ENCODE results near the gene RCAN1. TPM values are rescaled to one million over a fixed set of nuclear protein-coding genes. Genes with fewer than 3 reads are reported as not detected.

The RCAN1 gene
- total RNA-seq, 1 experiment from 2014 or later: 13.5 TPM

DNA sequence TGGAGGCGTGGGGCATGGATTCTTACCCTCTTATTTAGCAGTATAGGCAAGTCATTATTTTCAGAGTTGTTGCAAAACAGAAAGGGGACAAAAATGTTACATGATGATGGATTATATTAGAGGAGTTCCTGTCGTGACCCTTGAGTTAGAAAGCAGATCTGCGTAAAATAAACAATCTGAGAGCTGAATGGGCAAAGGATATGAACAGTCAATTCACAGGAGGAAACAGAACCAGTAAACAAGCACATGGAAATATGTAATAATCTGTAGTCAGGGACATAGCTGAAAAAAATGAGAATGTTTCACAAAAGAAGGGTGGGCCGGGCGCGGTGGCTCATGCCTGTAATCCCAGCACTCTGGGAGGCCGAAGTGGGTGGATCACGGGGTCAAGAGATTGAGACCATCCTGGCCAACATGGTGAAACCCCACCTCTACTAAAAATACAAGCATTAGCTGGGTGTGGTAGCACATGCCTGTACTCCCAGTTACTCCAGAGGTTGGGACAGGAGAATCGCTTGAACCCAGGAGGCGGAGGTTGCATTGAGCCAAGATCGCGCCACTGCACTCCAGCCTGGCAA is 20.9 kb downstream of the RCAN1 start:
- no peaks in the 10 kb centered on the region for H3K27me3 ChIP-seq (ENCODE audit: control insufficient read depth, insufficient read depth, low read length)
- ChIA-PET POLR2A (no interaction called here), CTCF (no interaction called here)
- no peak overlapping the region for H3K4me3 ChIP-seq (ENCODE audit: low read depth in 2 of 2, low read length in 2 of 2)
- no peak overlapping the region for H3K27ac ChIP-seq (ENCODE audit: low read length)
- TF ChIP-seq TCF7L2 (IDR thresholded peaks at IDR 0.05; ENCODE audit: low read depth, low read length): no peak
- TF ChIP-seq, protein P1, sequence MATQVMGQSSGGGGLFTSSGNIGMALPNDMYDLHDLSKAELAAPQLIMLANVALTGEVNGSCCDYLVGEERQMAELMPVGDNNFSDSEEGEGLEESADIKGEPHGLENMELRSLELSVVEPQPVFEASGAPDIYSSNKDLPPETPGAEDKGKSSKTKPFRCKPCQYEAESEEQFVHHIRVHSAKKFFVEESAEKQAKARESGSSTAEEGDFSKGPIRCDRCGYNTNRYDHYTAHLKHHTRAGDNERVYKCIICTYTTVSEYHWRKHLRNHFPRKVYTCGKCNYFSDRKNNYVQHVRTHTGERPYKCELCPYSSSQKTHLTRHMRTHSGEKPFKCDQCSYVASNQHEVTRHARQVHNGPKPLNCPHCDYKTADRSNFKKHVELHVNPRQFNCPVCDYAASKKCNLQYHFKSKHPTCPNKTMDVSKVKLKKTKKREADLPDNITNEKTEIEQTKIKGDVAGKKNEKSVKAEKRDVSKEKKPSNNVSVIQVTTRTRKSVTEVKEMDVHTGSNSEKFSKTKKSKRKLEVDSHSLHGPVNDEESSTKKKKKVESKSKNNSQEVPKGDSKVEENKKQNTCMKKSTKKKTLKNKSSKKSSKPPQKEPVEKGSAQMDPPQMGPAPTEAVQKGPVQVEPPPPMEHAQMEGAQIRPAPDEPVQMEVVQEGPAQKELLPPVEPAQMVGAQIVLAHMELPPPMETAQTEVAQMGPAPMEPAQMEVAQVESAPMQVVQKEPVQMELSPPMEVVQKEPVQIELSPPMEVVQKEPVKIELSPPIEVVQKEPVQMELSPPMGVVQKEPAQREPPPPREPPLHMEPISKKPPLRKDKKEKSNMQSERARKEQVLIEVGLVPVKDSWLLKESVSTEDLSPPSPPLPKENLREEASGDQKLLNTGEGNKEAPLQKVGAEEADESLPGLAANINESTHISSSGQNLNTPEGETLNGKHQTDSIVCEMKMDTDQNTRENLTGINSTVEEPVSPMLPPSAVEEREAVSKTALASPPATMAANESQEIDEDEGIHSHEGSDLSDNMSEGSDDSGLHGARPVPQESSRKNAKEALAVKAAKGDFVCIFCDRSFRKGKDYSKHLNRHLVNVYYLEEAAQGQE (IDR thresholded peaks at IDR 0.05; ENCODE audit: insufficient read depth in 1 of 2, low read depth in 2 of 2, low read length in 1 of 2): no peak
- TF ChIP-seq, protein P2, sequence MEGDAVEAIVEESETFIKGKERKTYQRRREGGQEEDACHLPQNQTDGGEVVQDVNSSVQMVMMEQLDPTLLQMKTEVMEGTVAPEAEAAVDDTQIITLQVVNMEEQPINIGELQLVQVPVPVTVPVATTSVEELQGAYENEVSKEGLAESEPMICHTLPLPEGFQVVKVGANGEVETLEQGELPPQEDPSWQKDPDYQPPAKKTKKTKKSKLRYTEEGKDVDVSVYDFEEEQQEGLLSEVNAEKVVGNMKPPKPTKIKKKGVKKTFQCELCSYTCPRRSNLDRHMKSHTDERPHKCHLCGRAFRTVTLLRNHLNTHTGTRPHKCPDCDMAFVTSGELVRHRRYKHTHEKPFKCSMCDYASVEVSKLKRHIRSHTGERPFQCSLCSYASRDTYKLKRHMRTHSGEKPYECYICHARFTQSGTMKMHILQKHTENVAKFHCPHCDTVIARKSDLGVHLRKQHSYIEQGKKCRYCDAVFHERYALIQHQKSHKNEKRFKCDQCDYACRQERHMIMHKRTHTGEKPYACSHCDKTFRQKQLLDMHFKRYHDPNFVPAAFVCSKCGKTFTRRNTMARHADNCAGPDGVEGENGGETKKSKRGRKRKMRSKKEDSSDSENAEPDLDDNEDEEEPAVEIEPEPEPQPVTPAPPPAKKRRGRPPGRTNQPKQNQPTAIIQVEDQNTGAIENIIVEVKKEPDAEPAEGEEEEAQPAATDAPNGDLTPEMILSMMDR (IDR thresholded peaks at IDR 0.05): no peak
- no peak for TF ChIP-seq SIN3A (IDR thresholded peaks at IDR 0.05; ENCODE audit: borderline replicate concordance, insufficient read depth, low read depth, low read length)
- TF ChIP-seq POLR2AphosphoS5 (IDR thresholded peaks at IDR 0.05; ENCODE audit: low read depth, low read length): no peak
- BruUV-seq (replicated peaks): no TSS peak
- H3K4me1 ChIP-seq (ENCODE audit: control insufficient read depth, insufficient read depth, low read length): no peaks in the 10 kb centered on the region; the same call in 1 of the 2 replicates
- no peak for DNase-seq (ENCODE audit: low read depth, low spot score)
- H3K36me3 ChIP-seq (ENCODE audit: control insufficient read depth, insufficient read depth, low read length): no peaks in the 10 kb centered on the region
- no peaks in the 10 kb centered on the region for H3K9me3 ChIP-seq (ENCODE audit: control insufficient read depth, insufficient read depth, low read depth, low read length)
- intact Hi-C loops (cut with micrococcal nuclease; ENCODE audit: unreplicated experiment) (no loop called here), in situ Hi-C loops (cut with HindIII; ENCODE audit: low pct_unique_long_range_greater_than_20kb, low sequenced_read_pairs) (no loop called here)
- no peak for ATAC-seq

DNA sequence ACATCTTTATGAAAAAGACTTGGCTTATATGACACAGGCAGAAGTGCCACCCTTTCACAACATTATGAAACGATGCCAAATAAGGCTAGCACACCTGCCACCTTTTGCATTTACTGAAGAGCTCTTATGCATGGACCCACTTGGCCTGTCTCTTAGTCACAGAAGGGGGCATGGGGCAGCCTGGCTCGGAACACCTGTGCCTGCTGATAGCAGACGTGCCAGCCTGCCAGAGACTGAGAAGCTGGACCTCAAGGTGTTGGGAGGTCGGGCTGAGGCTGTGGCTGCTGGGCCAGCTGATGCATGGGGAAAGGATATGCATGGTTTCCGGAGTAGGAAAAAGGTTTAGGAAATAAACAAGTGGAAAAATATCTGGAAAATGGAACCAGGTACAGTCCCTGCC is 21.5 kb downstream of the RCAN1 start:
- Histone ChIP-seq H3K27ac (ENCODE audit: low read length) (no peak overlapping the region), H3K27me3 (ENCODE audit: control insufficient read depth, insufficient read depth, low read length) (no peaks in the 10 kb centered on the region), H3K9me3 (ENCODE audit: control insufficient read depth, insufficient read depth, low read depth, low read length) (no peaks in the 10 kb centered on the region), H3K4me1 (ENCODE audit: control insufficient read depth, insufficient read depth, low read length) (no peaks in the 10 kb centered on the region; the same call in 1 of the 2 replicates), H3K4me3 (ENCODE audit: low read depth in 2 of 2, low read length in 2 of 2) (no peak overlapping the region), H3K36me3 (ENCODE audit: control insufficient read depth, insufficient read depth, low read length) (no peaks in the 10 kb centered on the region)
- no peak for DNase-seq (ENCODE audit: low read depth, low spot score)
- ChIA-PET CTCF (no interaction called here), POLR2A (no interaction called here)
- intact Hi-C loops (cut with micrococcal nuclease; ENCODE audit: unreplicated experiment): no loop called here
- TF ChIP-seq, protein P2 (IDR thresholded peaks at IDR 0.05): no peak
- no peak for TF ChIP-seq TCF7L2 (IDR thresholded peaks at IDR 0.05; ENCODE audit: low read depth, low read length)
- TF ChIP-seq, protein P1 (IDR thresholded peaks at IDR 0.05; ENCODE audit: insufficient read depth in 1 of 2, low read depth in 2 of 2, low read length in 1 of 2): no peak
- no peak for TF ChIP-seq SIN3A (IDR thresholded peaks at IDR 0.05; ENCODE audit: borderline replicate concordance, insufficient read depth, low read depth, low read length)
- TF ChIP-seq POLR2AphosphoS5 (IDR thresholded peaks at IDR 0.05; ENCODE audit: low read depth, low read length): no peak
- in situ Hi-C loops (cut with HindIII; ENCODE audit: low pct_unique_long_range_greater_than_20kb, low sequenced_read_pairs): no loop called here
- no TSS peak for BruUV-seq (replicated peaks)
- ATAC-seq: no peak
